Pancreas (tissue), 10 donors: Measurements from ENCODE around the gene UQCC5. TPM values are rescaled to one million over a fixed set of nuclear protein-coding genes. Genes with fewer than 3 reads are reported as not detected.

Source experiments
- ATAC-seq, 4 donors: fragments of 200-7000 bp; cut with Tn5 transposase; one replicate each; pipeline versions ENCODE4 v1.8.0 to v1.9.1; 2020; ENCODE audit warnings: mild to moderate bottlenecking in 4 of 4, moderate library complexity in 4 of 4
- DNase-seq, 6 donors: peaks; one replicate each; pipeline ENCODE4 v3.0.0-alpha.2; 2020
- FAIRE-seq: peaks from 2 replicates; lab custom pipeline; 2012; peaks lifted over from hg19 to GRCh38; lab: Jason Lieb, UNC
- H3K27ac ChIP-seq, 4 donors: fragments of 200-600 bp; sonication (generic); 1 replicate in 3 of 4; 2 replicates in 1 of 4; pipeline versions ENCODE4 v1.5.0 to v1.8.0; 2020
- H3K27me3 ChIP-seq, 4 donors: fragments of 200-600 bp; one replicate each; pipeline ENCODE4 v1.8.0; 2021
- H3K36me3 ChIP-seq, 3 donors: fragments of 200-600 bp; sonication (generic) in 1 of 3; one replicate each; pipeline versions ENCODE4 v1.5.0 to v1.8.0; 2020 to 2021
- H3K4me1 ChIP-seq, 3 donors: fragments of 200-600 bp; one replicate each; pipeline ENCODE4 v1.8.0; 2021
- H3K4me3 ChIP-seq, 4 donors: fragments of 200-600 bp; sonication (generic) in 2 of 4; one replicate each; pipeline versions ENCODE4 v1.5.0 to v1.8.0; 2020 to 2021
- H3K9me3 ChIP-seq, 4 donors: fragments of 200-600 bp; one replicate each; pipeline ENCODE4 v1.8.0; 2021
- CTCF ChIP-seq, 4 donors: fragments of 200-600 bp; sonication (generic) in 3 of 4; IDR thresholded peaks; one replicate each; pipeline versions ENCODE4 v1.5.0 to v1.8.0; 2021; ENCODE audit warnings: antibody characterized with exemption in 4 of 4
- WGBS, 2 donors: extraction: QIAGEN DNeasy Blood & Tissue Kit; methylation state at CpG; one replicate each; pipeline ENCODE4 v1.1.7; 2013; 5-methylcytosine and 5-hydroxymethylcytosine counted together
- intact Hi-C, 3 donors: fragments of 100-400 bp; cut with DNase I; formaldehyde crosslinking; loops; one replicate each; pipeline versions ENCODE4 v1.11.1 to v1.14.2; 2022
- polyA plus RNA-seq, 2 donors: library from polyadenylated mRNA; stranded (reverse); fragments of 200-250 nt; gene quantifications; one replicate each; pipeline ENCODE4 v1.2.3, GENCODE V29; 2013
- total RNA-seq, 6 donors: library from RNA; stranded (reverse); fragmentation: NEBNext Ultra II Directional in 4 of 6; extraction: Animal tissue kit (Norgen Biotek cat#: 25700) in 4 of 6; gene quantifications; one replicate each; pipeline versions ENCODE4 v1.2.1 to v1.2.4, GENCODE V29; 2021 to 2023
- donor health status: healthy with polysubstance abuse.
- donor health status: DM: no; HTN: no; CAD: no; lungs with moderate emphysema.
- donor health status: DM: no; HTN: no; CAD: no.
- donor health status: control.
- donor health status: control.
- donor health status: Bipolar disorder and iron deficiency.
- donor health status: DM: yes; HTN: yes; CAD: no.
- donor health status: DM: no; HTN: no; CAD: no.
- donor health status: DM: no; HTN: no; CAD: no.
- donor health status: DM: yes; HTN: yes; CAD: no.

UQCC5 gene
- total and polyA plus RNA-seq, 8 donors, result 5.0 to 41.8 (median 7.7) TPM

- no peak for FAIRE-seq
- H3K27ac ChIP-seq, result no peak overlapping the region
- no peaks in the 10 kb centered on the region for H3K9me3 ChIP-seq
Measured at GRCh38 chr3:52544937-52545336, 8.5 kb downstream of the UQCC5 start.

GRCh38 chr3:52546111-52546901, 9.9 kb downstream of the UQCC5 start:
- TF ChIP-seq CTCF (IDR thresholded peaks at IDR 0.05), result no peak
- H3K4me1 ChIP-seq, result no peaks in the 10 kb centered on the region
- H3K36me3 ChIP-seq, result peaks cover 0 to 36% (median 18%) of the 10 kb centered on the region in 3 donors
- no peak overlapping the region for H3K4me3 ChIP-seq
- 81 to 90% methylated on average over 3 of the region's 3 CpGs for WGBS, 2 donors
- no peaks in the 10 kb centered on the region for H3K9me3 ChIP-seq
- no peak overlapping the region for H3K27ac ChIP-seq
- no peaks in the 10 kb centered on the region for H3K27me3 ChIP-seq
- DNase-seq, result no peak
- intact Hi-C loops, result no loop called here
- FAIRE-seq, result no peak
- no peak for ATAC-seq

More at GRCh38 chr3:52544937-52545336, 8.5 kb downstream of the UQCC5 start:
- intact Hi-C loops, result no loop called here
- ATAC-seq (no peak), DNase-seq (no peak)
- Histone ChIP-seq H3K4me3 (no peak overlapping the region), H3K4me1 (peaks cover 0 to 4% (median 3%) of the 10 kb centered on the region in 3 donors), H3K36me3 (peaks cover 0 to 30% (median 11%) of the 10 kb centered on the region in 3 donors), H3K27me3 (no peaks in the 10 kb centered on the region)
- TF ChIP-seq CTCF (IDR thresholded peaks at IDR 0.05), result no peak
- WGBS, 2 donors, result 88 to 89% methylated on average over 4 of the region's 4 CpGs

GRCh38 chr3:52547143-52547542, 10.7 kb downstream of the UQCC5 start:
- TF ChIP-seq CTCF (IDR thresholded peaks at IDR 0.05), result no peak
- no peak for FAIRE-seq

GRCh38 chr3:52551118-52551517, 14.7 kb downstream of the UQCC5 start:
- peaks cover 18 to 22% (median 20%) of the 10 kb centered on the region in 3 donors for H3K4me1 ChIP-seq
- no peaks in the 10 kb centered on the region for H3K9me3 ChIP-seq
- H3K4me3 ChIP-seq, result no peak overlapping the region
- H3K27ac ChIP-seq, result no peak overlapping the region
- no peak for TF ChIP-seq CTCF (IDR thresholded peaks at IDR 0.05)
- FAIRE-seq, result no peak
- peaks cover 0 to 30% (median 18%) of the 10 kb centered on the region in 3 donors for H3K36me3 ChIP-seq
- no peak for DNase-seq
- ATAC-seq, result no peak
- H3K27me3 ChIP-seq, result no peaks in the 10 kb centered on the region
- intact Hi-C loops, result no loop called here

More at GRCh38 chr3:52547143-52547542, 10.7 kb downstream of the UQCC5 start:
- no peaks in the 10 kb centered on the region for H3K27me3 ChIP-seq
- H3K4me1 ChIP-seq, result no peaks in the 10 kb centered on the region
- H3K9me3 ChIP-seq, result no peaks in the 10 kb centered on the region
- H3K36me3 ChIP-seq, result peaks cover 0 to 36% (median 18%) of the 10 kb centered on the region in 3 donors
- DNase-seq (no peak), ATAC-seq (peak in 1 of 4 donors; percentile 60)
- 69 to 77% methylated on average over 2 of the region's 2 CpGs for WGBS, 2 donors
- intact Hi-C loops, result no loop called here
- H3K27ac ChIP-seq, result no peak overlapping the region
- H3K4me3 ChIP-seq, result no peak overlapping the region

- intact Hi-C loops, result no loop called here
- H3K36me3 ChIP-seq, result peaks cover 0 to 27% (median 18%) of the 10 kb centered on the region in 3 donors
- H3K9me3 ChIP-seq, result no peaks in the 10 kb centered on the region
- WGBS, 2 donors, result 42 to 45% methylated on average over 3 of the region's 3 CpGs
- DNase-seq (no peak), FAIRE-seq (no peak), ATAC-seq (peak in 2 of 4 donors; percentile 21 to 38)
- H3K27me3 ChIP-seq, result no peaks in the 10 kb centered on the region
- TF ChIP-seq CTCF (IDR thresholded peaks at IDR 0.05), result no peak
- H3K4me1 ChIP-seq, result peaks cover 27 to 28% (median 28%) of the 10 kb centered on the region in 3 donors
- no peak overlapping the region for H3K4me3 ChIP-seq
- H3K27ac ChIP-seq, result no peak overlapping the region
Measured at GRCh38 chr3:52552089-52552488, 15.7 kb downstream of the UQCC5 start.
